ENCODE measurements around the gene CCP110. TPM values are rescaled to one million over a fixed set of nuclear protein-coding genes. Genes with fewer than 3 reads are reported as not detected.

The CCP110 gene
- total RNA-seq, 4 donors from 2014 or later = 8.4 to 21.0 (median 13.5) TPM

DNA sequence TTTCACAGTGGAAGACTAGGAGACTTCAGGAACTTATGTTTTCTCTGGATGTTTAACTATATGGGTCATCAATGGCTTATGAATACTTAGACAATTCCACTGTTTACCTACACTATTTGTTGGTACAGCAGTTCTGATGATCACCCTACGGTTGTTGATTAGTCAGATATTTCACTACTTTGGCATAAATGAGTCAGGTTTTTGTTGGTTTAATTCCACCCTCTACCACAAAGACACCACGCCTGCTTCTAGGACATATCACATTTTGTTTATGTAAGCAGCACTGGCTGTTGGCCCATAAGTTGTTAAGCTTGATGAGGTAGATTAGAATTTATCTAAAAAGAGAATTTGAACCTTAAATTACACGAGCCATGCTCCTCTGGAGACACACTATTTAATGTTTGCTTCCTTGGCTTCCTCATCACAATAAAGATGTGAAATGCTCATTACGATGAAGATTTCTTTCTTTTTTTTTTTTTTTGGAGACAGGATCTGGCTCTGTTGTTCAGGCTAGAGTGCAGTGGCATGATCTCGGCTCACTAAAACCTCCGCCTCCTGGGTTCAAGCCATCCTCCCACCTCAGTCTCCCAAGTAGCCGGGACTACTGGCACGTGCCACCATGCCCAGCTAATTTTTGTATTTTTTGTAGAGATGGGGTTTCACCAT lies 6.2 kb upstream of the CCP110 start:
- WGBS = 71% methylated on average over 8 of the region's 8 CpGs
- H3K4me3 ChIP-seq = no peak overlapping the region
- no peaks in the 10 kb centered on the region for H3K27me3 ChIP-seq
- TF ChIP-seq POLR2AphosphoS5 (IDR thresholded peaks at IDR 0.05) (no peak), POLR2A (IDR thresholded peaks at IDR 0.05) (no peak), EP300 (IDR thresholded peaks at IDR 0.05) (no peak)
- TF ChIP-seq, protein P1, sequence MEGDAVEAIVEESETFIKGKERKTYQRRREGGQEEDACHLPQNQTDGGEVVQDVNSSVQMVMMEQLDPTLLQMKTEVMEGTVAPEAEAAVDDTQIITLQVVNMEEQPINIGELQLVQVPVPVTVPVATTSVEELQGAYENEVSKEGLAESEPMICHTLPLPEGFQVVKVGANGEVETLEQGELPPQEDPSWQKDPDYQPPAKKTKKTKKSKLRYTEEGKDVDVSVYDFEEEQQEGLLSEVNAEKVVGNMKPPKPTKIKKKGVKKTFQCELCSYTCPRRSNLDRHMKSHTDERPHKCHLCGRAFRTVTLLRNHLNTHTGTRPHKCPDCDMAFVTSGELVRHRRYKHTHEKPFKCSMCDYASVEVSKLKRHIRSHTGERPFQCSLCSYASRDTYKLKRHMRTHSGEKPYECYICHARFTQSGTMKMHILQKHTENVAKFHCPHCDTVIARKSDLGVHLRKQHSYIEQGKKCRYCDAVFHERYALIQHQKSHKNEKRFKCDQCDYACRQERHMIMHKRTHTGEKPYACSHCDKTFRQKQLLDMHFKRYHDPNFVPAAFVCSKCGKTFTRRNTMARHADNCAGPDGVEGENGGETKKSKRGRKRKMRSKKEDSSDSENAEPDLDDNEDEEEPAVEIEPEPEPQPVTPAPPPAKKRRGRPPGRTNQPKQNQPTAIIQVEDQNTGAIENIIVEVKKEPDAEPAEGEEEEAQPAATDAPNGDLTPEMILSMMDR (IDR thresholded peaks at IDR 0.05) = no peak
- H3K4me1 ChIP-seq = peaks cover 51% of the 10 kb centered on the region
- H3K36me3 ChIP-seq = peaks cover 15% of the 10 kb centered on the region
- no peaks in the 10 kb centered on the region for H3K9me3 ChIP-seq
- no peak overlapping the region for H3K27ac ChIP-seq
- no peak for DNase-seq (ENCODE audit: low spot score in 2 of 2)

GRCh38 chr16:19518388-19518787 lies 5.4 kb upstream of the CCP110 start:
- Histone ChIP-seq H3K27me3 (no peaks in the 10 kb centered on the region), H3K27ac (no peak overlapping the region), H3K4me1 (peaks cover 59% of the 10 kb centered on the region), H3K36me3 (peaks cover 15% of the 10 kb centered on the region), H3K9me3 (no peaks in the 10 kb centered on the region), H3K4me3 (no peak overlapping the region)
- DNase-seq (ENCODE audit: low spot score in 2 of 2) = no peak
- TF ChIP-seq EP300 (IDR thresholded peaks at IDR 0.05) (no peak), POLR2A (IDR thresholded peaks at IDR 0.05) (no peak), POLR2AphosphoS5 (IDR thresholded peaks at IDR 0.05) (no peak)
- TF ChIP-seq, protein P1 (IDR thresholded peaks at IDR 0.05) = no peak
- WGBS = 58% methylated on average over 2 of the region's 2 CpGs

- Histone ChIP-seq H3K4me1 (peaks cover 76% of the 10 kb centered on the region), H3K4me3 (peak overlapping the region; percentile 82), H3K9me3 (no peaks in the 10 kb centered on the region), H3K36me3 (peaks cover 8% of the 10 kb centered on the region), H3K27ac (peak overlapping the region; percentile 96), H3K27me3 (no peaks in the 10 kb centered on the region)
- no peak for TF ChIP-seq POLR2AphosphoS5 (IDR thresholded peaks at IDR 0.05)
- DNase-seq (ENCODE audit: low spot score in 2 of 2) = no peak
- WGBS = 6% methylated on average over 8 of the region's 8 CpGs
These were observed 2.8 kb upstream of the CCP110 start for GRCh38 chr16:19520861-19521331.

- H3K4me3 ChIP-seq = peak within 1 kb of the TSS; percentile 82
- H3K9me3 ChIP-seq = no peaks in the 10 kb centered on the region
- peak; percentile 95 to 96 for DNase-seq (ENCODE audit: low spot score in 2 of 2)
- under 1% methylated on average over 44 of the region's 62 CpGs for WGBS
- peak within 1 kb of the TSS; percentile 96 for H3K27ac ChIP-seq
- TF ChIP-seq POLR2AphosphoS5 (IDR thresholded peaks at IDR 0.05) (peak in 2 of 3 donors; percentile 14 to 65), EP300 (IDR thresholded peaks at IDR 0.05) (no peak), POLR2A (IDR thresholded peaks at IDR 0.05) (peak; percentile 37 to 76)
- TF ChIP-seq, protein P1 (IDR thresholded peaks at IDR 0.05) = peak in 1 of 2 donors; percentile 16
- H3K36me3 ChIP-seq = no peaks in the 10 kb centered on the region
- H3K27me3 ChIP-seq = no peaks in the 10 kb centered on the region
- peaks cover 74% of the 10 kb centered on the region for H3K4me1 ChIP-seq
These were observed 2.0 kb upstream of the CCP110 start, which contains the start of gene GDE1 for GRCh38 chr16:19521471-19522396. Gene GDE1 (minus strand): TSS chr16:19522098. CDS start chr16:19521964, 134 bp downstream.

GRCh38 chr16:19522397-19522732 lies 1.4 kb upstream of the CCP110 start:
- Histone ChIP-seq H3K27me3 (no peaks in the 10 kb centered on the region), H3K27ac (peak overlapping the region; percentile 96), H3K4me3 (peak overlapping the region; percentile 82), H3K9me3 (no peaks in the 10 kb centered on the region), H3K36me3 (no peaks in the 10 kb centered on the region), H3K4me1 (peaks cover 67% of the 10 kb centered on the region)
- 46% methylated on average over 5 of the region's 5 CpGs for WGBS
- no peak for TF ChIP-seq POLR2A (IDR thresholded peaks at IDR 0.05)
- no peak for TF ChIP-seq EP300 (IDR thresholded peaks at IDR 0.05)
- TF ChIP-seq POLR2AphosphoS5 (IDR thresholded peaks at IDR 0.05) = no peak
- TF ChIP-seq, protein P1 (IDR thresholded peaks at IDR 0.05) = no peak
- DNase-seq (ENCODE audit: low spot score in 2 of 2) = no peak

Measured in suprapubic skin (tissue), 4 donors.